Suppressor macrophage (primary cell): ENCODE data around the gene DBNDD2.
A peak's percentile ranks its signal among the peaks of the same experiment; 100 is the strongest.

Source experiments
- DNase-seq, 4 experiments: peaks; one replicate each; pipeline ENCODE4 v3.0.0-alpha.2; 2020 to 2022

DBNDD2 gene

DNA sequence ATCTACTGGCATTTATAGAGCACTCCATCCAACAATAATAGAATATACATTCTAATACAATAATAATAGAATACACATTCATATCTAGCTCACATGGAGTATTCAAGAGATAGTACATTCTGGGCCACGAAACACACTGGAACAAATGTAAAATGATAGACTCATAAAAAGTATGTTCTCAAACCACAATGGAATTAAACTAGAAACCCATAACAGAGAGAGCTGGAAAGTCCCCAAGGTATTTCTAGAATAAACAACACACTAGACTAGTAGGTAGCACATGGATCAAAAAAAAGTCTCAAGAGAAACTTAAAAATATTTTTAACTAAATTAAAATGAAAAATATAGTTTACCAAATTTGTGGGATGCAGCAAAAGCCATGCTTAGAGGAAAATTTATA, 20.8 kb upstream of the DBNDD2 start:
- DNase-seq: no peak

DNA sequence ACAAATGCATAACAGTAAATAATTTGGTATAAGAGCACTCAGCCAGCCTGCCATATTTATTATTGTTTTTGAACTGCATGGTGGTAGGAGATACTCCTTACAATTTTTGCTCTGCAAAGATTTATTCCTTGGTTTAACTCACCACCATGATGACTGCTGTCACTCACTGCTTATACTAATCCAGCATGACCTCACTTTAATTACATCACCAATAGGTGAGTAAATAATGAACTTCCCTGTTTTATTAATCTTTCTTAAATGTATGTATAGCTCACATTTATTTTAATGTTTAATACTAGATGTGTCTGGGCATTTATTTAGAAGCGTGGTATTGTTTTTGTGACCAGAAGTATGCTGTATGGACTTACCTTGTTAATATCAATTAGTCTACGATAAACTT, 17.2 kb upstream of the DBNDD2 start:
- peak in 1 of 4 experiments; percentile 14 for DNase-seq

DNA sequence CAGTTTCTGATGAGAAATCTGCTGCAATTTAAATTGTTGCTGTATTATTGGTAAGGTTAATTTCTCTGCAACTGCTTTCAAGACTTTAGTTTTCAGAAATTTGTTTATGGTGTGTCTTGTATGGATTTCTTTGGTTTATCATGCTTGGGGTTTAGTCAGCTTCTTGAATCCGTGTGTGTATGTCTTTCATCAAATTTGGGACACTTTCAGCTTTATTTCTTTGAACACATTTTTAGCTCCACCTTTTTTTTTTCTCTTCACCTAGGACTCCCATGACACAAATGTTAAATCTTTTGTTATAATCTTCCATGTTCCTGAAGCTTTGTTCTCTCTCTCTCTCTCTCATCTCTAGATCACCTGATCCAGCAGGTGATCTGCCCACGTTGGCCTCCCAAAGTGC, 16.5 kb upstream of the DBNDD2 start:
- DNase-seq: no peak

DNA sequence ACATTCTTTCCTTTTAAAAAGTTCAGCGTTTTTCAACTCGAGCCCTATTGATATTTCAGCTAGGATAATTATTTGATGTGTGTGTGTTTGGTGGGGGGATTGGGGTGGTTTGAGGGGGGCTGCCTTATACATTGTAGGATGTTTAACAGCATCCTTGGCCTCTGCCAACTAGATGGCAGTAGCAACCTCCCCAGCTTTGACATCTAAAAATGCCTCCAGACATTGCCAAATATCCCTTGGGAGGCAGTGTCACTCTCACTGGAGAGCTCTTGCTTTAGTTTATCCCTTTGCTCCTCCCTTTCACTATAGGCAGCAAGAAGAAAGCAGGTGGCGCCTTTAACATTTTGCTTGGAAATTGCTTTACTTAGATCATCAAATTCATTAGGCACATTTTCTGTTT, 15.4 kb upstream of the DBNDD2 start:
- DNase-seq: peak in 1 of 4 experiments; percentile 14

DNA sequence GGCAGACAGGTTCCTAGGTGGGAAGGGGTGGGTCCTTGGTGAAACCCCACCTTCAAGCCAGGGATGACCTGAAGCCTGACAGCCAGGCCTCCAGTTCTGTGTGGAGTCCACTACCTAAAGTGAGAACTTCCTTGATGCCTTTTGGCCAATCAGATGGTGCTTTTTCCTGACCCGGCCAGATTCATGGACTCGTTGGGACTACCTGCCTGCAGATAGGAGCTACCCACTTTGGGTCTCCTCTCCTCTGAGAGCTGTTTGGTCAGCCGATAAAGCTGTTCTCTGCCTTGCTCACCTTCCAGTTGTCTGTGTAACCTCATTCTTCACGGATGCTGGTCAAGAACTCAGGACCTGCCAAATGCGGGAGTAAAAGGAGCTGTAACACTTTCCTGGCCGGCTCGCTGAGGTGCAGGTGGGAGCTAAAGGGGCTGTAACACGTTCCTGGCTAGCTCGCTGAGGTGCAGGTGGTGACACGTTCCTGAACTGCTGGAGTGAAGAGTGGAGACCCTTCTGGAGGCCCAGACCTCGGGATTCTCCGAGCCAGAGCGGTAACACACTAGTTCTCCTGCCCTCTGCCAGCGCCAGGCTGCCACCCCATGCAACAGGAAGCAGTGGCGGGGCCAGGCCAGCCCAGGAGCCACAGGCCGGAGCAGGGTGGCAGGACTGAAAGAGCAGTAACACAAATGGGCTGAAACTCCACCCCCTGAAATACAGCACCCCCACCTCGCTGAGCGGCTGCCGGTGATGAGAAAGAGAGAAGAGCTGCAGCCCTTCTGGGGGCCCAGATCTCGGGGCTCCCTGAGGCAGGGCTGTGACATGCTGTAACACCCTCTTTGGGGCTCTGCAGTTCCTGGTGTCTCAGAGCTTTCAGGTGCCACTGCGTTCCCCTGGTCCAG, 13.6 kb upstream of the DBNDD2 start:
- no peak for DNase-seq

DNA sequence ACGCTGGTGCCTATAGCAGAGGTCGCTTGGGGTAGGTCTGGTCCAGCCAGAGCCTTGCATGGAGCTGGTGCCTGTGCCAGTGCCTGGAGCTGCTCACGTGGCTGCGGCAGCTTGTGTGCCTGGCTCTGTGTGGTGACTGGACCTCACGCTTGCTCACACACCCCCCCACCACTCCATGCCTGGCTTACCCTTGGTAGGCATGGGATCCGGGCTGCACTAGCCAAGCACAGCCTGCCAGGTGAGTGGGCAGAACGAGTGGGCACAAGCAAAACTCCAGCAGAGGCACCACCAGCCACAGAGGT, 13.0 kb upstream of the DBNDD2 start:
- no peak for DNase-seq

DNA sequence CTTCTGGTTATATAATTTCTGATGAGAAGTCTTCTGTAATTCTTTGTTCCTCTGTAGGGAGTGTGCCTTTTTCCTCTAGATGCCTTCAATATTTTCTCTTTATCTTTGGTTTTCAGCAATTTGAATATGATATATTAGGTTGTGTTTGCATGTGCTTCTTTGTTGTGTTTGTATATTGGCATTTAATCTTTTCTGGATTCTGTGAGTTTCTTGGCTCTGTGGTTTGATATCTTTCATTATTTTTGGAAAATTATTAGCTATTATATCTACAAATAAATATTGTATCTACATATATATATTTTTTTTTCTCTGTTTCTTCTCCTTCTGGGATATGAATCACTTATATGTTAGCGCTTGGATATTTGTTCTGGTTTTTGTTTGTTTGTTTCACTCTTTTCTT, 9.1 kb upstream of the DBNDD2 start:
- no peak for DNase-seq

DNA sequence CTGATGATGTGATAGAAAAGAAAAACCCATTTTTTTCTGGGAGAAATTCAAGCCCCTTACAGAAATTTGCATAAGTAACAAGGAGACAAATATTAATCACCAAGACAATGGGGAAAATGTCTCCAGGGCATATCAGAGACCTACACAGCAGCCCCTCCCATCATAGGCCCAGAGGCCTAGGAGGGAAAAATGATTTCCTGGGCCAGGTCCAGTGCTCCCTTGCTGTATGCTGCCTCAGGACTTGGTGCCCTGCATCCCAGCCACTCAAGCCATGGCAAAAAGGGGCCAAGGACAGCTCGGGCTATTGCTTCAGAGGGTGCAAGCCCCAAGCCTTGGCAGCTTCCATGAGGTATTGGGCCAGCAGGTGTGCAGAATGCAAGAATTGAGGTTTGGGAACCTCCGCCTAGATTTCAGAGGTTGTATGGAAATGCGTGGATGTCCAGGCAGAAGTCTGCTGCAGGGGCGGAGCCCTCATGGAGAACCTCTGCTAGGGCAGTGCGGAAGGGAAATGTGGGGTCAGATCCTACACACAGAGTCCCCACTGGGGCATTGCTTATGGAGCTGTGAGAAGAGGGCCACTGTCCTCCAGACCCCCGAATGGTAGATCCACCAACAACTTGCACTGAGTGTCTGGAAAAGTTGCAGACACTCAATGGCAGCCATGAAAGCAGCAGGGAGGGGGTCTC, 7.6 kb upstream of the DBNDD2 start:
- no peak for DNase-seq

DNA sequence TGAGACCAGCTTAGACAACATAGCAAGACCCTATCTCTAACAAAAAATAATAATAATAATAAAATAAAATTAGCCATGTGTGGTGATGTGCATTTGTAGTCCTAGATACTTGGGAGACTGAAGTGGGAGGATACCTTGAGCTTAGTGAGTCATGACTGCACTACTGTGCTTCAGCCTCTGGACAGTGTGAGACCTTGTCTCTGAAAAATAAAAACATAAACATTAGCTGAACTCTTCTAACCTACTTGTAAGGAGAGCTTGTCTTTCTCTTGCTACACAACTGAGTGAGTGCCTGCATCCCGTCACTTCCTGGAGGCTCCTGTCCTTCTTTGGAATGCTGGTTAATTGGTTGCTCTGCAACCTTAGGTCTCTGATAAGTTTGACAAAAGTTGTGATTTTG, 5.1 kb upstream of the DBNDD2 start:
- DNase-seq: no peak

DNA sequence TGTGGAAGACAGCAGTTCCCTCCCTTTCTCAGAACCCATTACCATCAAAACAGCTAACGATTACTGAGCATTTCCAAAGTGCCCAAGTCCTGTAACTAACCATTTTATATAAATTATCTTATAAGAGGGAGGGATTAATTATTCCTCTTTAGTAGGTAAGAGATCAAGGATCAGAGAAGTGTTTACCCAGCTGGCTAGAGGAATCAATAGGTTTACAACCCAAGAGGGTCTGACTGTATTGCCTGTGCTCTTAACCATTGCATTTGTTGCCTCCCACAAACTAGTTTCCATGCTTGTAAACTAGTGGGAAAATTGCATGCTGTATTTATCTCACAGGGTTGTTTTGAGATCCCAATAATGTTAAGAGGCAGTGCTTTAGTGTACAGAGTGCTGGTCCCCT, 3.7 kb upstream of the DBNDD2 start:
- DNase-seq: no peak

DNA sequence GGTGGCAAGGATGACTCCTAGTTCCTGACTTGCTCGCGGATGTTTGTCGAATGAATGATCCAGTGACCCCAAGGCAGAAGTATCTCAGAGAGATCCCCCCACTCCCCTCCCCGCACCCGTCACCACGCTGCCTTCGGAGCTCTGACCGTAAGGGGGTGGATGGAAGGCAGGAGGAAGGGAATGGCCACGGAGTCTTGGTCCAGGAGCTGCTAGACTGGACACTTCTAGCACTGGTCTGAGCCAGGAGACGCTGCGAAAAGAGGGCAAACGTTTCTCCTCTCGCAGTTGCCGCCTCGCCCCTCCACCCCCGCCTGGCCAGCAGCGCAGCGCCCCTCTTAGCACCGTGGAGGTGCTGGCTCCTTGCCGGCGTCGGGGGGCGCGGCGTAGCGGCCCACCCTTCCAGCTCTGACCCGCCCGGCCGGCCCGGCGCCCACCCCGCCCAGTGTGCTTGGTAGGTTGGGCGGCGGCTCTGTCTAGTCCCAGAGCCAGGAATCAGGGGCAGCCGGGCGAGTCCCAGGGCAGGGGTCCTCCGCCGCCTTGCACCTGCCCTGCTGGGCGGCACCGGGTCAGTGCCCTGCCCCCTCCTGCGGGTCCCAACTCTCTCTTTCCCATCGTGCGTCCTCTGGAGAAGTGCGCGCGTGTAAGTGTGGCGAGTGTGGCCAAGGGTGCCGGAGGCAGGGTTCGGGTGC, 2.4 kb upstream of the DBNDD2 start:
- DNase-seq: peak in 1 of 4 experiments; percentile 17

DNA sequence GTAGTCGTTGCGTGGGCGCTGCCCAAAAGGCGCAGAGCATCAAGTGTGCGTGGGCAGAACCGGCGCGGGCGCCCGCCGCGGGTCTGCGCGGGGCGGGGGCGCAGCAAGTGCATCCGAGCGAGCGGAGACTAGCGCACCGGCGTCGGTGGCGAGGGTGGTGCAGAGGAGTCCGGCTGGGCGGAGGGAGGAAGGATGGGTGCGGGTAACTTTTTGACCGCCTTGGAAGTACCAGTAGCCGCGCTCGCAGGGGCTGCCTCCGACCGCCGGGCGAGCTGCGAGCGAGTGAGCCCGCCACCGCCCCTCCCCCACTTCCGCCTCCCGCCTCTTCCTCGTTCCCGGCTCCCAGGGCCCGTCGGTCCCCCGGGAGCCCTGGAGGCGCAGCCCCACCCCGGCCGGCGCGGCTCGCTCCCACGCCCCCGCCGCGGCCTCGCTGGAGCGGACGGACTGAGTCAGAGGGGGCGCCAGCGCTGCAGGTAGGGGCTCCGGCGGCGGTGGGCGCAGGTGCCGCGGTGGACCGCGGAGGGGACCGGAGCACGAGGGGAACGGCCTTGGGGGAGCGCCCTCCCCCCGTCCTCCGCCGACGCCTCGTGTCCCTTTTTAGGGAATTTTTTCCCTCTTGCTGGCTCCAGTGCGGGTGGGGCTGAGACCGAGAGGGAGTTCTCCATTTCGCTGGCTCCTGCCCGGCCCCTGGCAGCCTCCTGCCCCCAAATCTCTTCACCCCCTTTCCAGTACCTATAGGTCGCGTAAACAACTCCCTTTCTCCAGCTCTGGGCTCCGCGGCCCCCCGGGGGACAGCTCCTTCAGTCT, 1.6 kb upstream of the DBNDD2 start:
- peak; percentile 46 to 82 (median 63) for DNase-seq

DNA sequence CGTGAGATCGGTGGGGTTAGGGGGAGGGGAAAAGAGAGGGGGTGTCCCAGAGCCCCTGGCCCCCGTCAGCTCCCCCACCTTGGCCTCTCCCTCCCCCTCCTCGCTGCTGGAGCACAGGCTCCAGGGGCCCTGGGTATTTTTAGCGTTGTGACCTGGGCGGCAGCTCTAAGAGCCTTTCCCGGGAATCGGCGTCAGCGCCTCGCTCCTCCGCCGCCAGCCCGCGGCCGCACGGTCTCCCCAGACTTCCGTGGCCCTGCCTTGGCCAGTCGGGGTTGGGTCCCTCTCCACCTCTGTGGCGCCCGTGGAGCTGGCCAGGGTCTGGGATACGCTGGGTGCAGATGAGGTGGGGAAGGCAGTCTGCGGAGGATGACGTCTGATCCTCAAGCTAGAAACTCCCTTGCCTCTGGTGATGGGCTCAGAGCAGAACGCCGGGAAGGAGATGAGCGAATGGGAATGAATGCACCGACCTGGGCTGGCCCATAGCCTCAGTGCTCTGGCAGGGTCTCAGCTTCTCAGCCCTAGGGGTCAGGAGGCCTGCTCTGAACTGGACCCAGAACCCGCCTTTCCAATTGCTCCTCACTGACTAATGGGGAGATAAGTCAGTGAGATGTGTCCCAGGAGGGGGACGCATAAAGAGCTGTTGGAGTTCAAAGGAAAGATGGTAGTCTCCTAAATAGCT, 883 bp upstream of the DBNDD2 start:
- DNase-seq: peak in 3 of 4 experiments; percentile 12 to 48 (median 40)

DNA sequence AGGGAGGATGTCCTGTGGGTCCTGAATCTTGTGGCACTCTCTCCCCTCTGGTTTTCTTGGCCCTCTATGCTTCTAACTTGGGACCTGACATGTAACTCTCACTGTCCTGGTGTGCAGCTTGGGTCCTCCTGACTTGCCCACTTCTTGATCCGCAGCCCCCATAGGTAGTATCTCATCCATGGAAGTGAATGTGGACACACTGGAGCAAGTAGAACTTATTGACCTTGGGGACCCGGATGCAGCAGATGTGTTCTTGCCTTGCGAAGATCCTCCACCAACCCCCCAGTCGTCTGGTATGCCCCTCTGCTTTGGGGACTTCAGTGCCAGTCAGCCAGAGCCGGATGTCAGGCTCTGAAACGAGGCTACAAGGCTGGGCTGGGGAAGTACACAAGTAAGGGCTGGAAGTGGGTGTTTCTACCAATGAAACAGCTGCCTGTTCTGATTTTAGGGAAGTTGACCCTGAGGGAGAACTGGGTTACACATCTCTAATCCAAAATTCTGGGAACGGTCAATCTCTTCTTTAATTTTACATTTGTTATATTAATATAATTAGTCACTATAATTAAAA, 641 bp downstream of the DBNDD2 start:
- peak; percentile 73 to 89 (median 86) for DNase-seq

DNA sequence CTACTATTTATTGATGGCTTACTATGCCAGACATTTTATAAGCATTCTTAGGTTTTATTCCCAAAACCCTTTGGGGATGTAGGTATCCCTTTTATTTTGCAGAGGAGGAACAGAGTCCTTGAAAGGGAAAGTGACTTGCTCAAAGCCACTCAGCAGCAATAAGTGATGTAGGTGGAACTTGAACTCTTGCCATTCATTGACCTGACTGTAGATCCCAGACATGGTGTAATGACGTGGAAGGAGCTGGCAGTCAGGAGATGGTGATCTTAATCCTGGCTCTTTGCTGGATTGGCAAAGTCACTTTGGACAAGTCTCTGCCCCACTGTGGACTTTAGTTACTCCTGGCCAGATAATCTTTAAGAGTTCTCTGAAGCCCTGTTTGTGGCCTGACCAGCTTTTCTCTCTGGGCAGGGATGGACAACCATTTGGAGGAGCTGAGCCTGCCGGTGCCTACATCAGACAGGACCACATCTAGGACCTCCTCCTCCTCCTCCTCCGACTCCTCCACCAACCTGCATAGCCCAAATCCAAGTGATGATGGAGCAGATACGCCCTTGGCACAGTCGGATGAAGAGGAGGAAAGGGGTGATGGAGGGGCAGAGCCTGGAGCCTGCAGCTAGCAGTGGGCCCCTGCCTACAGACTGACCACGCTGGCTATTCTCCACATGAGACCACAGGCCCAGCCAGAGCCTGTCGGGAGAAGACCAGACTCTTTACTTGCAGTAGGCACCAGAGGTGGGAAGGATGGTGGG, 1.6 kb downstream of the DBNDD2 start:
- peak in 3 of 4 experiments; percentile 9 to 46 (median 14) for DNase-seq

DNA sequence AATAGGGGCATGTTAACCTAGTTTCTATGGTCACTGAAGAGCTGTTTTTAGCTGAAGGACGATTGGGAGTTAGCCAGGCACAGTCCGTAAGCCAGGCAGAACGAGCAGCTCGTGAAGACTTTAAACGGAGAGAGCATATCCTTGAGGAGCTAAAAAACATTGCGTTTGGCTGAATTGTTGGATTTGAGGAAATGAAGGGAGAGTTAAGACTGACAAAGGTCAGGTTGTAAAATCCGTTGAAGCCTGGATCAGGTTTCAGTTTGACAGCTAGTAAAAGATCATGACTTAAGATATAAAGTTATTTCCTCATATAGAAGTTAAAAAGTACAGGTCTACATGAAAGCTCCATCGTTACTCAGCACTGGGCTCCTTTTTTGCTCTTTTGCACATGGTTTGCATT, 2.8 kb downstream of the DBNDD2 start:
- no peak for DNase-seq

DNA sequence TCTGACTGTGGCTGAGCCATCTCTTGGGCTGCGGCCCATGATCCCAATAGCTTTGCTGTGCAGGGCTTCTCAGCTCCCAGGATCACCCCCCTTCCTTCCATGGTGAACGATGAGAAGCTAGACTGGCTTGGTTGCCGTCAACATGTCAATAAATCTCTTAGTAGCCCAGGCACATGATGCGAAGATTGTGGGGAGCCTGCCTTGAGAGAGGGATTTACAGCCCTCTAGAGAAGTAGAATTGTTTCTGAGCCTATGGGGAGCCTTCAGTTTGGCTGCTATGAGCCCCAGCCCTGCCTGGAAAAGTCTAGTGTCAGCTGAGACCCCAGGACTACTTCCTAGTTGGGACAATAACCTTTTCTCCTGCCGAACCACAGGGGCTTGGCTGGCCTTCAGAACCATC, 4.6 kb downstream of the DBNDD2 start:
- no peak for DNase-seq

DNA sequence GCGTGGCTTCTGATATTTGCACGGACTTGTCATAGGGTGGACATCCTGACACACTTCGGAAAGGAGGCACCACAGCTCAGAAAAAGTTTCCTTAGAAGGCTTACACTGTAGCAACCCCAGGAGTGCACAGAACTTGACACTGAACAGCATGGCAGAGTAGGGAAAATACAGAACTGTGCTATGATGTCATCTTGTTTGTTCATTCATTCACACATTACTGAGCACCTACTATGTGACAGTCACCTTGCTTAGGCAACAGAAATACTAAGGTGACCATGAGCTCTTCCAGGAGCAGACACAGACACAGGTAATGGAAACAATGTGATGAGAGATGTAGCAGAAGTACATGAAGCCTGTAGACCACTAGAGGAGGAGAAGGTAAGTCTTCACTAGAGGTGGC, 5.4 kb downstream of the DBNDD2 start:
- no peak for DNase-seq

DNA sequence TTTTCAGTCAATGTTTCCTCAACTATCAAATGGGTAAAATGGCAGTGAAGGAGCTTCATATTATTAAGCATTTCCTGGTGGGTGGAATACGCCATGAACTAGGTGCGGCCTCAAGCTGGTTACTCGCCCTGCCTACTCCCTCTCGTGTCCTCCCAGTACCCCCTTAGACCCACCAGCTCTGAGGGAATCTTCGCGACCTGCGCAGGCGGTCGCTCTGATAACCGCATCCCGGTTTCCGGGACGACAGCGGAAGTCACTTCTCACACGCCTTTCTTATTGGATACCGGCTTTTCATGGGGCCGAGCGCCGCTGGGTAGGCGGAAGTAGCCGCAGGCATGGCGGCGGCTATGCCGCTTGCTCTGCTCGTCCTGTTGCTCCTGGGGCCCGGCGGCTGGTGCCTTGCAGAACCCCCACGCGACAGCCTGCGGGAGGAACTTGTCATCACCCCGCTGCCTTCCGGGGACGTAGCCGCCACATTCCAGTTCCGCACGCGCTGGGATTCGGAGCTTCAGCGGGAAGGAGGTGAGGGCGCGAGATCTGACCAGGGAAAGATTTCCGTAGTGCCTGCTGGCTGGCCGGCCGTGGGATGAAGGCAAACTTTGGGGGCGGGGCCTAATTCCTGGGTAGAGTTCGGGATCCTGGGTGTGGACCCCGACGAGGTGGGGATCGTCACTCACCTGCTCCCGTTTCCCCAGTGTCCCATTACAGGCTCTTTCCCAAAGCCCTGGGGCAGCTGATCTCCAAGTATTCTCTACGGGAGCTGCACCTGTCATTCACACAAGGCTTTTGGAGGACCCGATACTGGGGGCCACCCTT, 7.9 kb downstream of the DBNDD2 start, which contains the start of gene PIGT:
Gene PIGT (plus strand): TSS at position 320 of the 816 bp plus-strand sequence. CDS start 16 bp downstream, at position 336.
- DNase-seq: peak; percentile 87 to 94 (median 93)

DNA sequence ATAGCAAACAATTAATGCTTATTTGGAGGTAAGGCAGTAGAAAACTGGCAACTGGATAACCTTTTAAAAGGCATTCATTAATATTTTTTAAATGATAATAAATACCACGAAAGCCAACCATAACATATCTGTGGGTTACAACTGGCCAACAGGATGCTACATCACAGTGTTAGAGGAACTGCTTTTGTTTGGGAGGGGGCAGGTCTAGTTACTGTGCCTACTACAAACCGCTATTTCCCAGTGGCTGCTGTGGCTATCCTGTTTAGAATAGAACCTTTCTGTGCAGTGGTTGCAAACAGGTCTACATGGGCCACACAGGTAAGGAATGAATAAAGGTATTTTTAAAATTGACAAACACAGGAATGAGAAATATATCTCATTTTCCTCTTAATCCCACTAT, 8.8 kb downstream of the DBNDD2 start:
- peak in 2 of 4 experiments; percentile 23 to 37 for DNase-seq
